HAP-1 (cell line): ENCODE measurements around the gene C10orf105.

Source experiments
- DNase-seq, 2 experiments: peaks; one replicate each; pipeline ENCODE4 v3.0.0-alpha.2; 2016 to 2020; ENCODE audit warnings: low spot score in 2 of 2
- H3K27me3 ChIP-seq: fragments of 250-450 bp; sonication (Bioruptor Pico); 2 replicates; pipeline ENCODE4 v1.5.1; 2020; ENCODE audit warnings: low read depth, mild to moderate bottlenecking, moderate library complexity
- H3K36me3 ChIP-seq: fragments of 250-450 bp; sonication (Bioruptor Pico); replicated peaks from 2 replicates; pipeline ENCODE4 v1.5.1; 2020; ENCODE audit warnings: mild to moderate bottlenecking
- H3K4me1 ChIP-seq: fragments of 250-450 bp; sonication (Bioruptor Pico); 2 replicates; pipeline ENCODE4 v1.5.1; 2020; ENCODE audit warnings: mild to moderate bottlenecking
- H3K4me3 ChIP-seq: fragments of 250-450 bp; sonication (Bioruptor Pico); 2 replicates; pipeline ENCODE4 v1.5.1; 2020; ENCODE audit warnings: mild to moderate bottlenecking, moderate library complexity
- H3K9me3 ChIP-seq: fragments of 250-450 bp; sonication (Bioruptor Pico); 2 replicates; pipeline ENCODE4 v1.5.1; 2020; ENCODE audit warnings: mild to moderate bottlenecking, moderate library complexity
- in situ Hi-C: fragments of 300-500 bp; cut with MboI; formaldehyde crosslinking; loops from 3 replicates; pipeline ENCODE4 v1.14.3; 2020; ENCODE audit warnings: low sequenced_read_pairs, inconsistent platforms, mixed read lengths

The C10orf105 gene

DNA sequence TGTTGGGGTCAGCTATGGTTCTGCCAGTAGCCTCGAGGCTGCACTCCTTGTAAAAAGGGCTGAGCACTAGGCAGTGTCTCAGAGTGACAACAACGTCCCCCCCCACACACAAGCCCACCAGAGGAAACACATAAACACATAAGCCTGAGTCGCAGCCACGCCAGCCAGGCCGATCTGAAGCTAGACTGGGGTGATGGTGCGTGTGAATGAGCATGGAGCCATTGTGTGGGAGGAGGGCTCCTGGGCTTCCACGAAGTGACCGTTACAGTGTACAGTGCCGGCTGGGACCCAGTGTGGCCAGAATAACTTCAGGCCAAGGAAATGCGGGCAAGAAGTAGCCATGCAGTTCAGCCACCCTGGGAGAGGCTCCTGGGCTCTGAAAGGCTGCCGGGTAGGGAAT, 3.7 kb upstream of the C10orf105 start:
- no peaks in the 10 kb centered on the region for H3K4me1 ChIP-seq
- H3K36me3 ChIP-seq, result no peaks in the 10 kb centered on the region
- H3K4me3 ChIP-seq, result no peak overlapping the region
- H3K9me3 ChIP-seq, result no peaks in the 10 kb centered on the region
- H3K27me3 ChIP-seq, result no peaks in the 10 kb centered on the region
- in situ Hi-C loops, result no loop called here
- DNase-seq, result no peak

- in situ Hi-C loops, result no loop called here
- no peak overlapping the region for H3K4me3 ChIP-seq
- DNase-seq, result no peak
- H3K4me1 ChIP-seq, result no peaks in the 10 kb centered on the region
- H3K27me3 ChIP-seq, result no peaks in the 10 kb centered on the region
- no peaks in the 10 kb centered on the region for H3K36me3 ChIP-seq
- H3K9me3 ChIP-seq, result no peaks in the 10 kb centered on the region
These were observed 3.3 kb upstream of the C10orf105 start for GRCh38 chr10:71722849-71723248.

DNA sequence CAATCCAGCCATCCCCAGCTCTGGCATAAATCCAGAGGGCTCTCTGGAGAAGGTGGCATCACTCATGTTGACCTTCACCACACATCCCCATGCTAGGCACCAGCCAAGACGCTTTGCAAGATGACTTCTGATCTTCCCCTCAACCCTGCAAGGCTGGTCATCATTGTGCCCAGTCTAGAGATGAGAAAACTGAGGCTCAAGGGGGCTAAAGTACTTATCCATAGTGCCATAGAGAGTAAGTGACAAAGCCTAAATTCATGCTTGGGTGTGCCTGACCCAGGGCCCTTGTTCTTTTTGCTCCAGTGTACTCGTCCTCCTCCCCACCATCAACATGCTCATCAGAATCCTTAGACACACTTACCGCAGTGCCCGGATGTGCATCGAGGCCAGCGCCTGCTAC, 1.7 kb upstream of the C10orf105 start:
- Histone ChIP-seq H3K27me3 (no peaks in the 10 kb centered on the region), H3K4me1 (no peaks in the 10 kb centered on the region), H3K36me3 (no peaks in the 10 kb centered on the region), H3K4me3 (no peak overlapping the region), H3K9me3 (no peaks in the 10 kb centered on the region)
- DNase-seq, result no peak
- in situ Hi-C loops, result no loop called here

DNA sequence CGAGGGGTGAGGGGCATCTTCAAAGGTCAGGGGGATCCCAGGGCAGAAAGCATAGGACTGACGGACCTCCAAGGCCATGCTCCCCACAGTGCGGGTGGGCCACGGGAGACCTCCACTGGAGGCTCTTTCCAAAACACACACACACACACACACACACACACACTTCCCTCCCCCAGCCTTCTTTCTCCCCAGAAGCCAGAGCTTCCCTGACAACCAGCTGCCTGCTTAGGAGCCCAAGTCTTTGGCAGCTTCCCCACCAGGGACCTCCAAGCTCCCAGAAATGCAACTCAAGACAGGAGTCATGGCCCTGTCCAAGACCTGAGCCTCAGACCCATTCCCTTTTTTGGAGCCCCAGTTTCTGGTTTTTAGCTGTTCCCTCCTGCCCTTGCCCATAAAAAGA, 710 bp upstream of the C10orf105 start:
- no peaks in the 10 kb centered on the region for H3K27me3 ChIP-seq
- in situ Hi-C loops, result no loop called here
- no peak for DNase-seq
- H3K36me3 ChIP-seq, result no peaks in the 10 kb centered on the region
- no peaks in the 10 kb centered on the region for H3K9me3 ChIP-seq
- no peak overlapping the region for H3K4me3 ChIP-seq
- no peaks in the 10 kb centered on the region for H3K4me1 ChIP-seq

GRCh38 chr10:71719042-71719441, 536 bp downstream of the C10orf105 start:
- in situ Hi-C loops, result no loop called here
- no peak for DNase-seq
- no peaks in the 10 kb centered on the region for H3K36me3 ChIP-seq
- H3K4me3 ChIP-seq, result no peak overlapping the region
- no peaks in the 10 kb centered on the region for H3K9me3 ChIP-seq
- no peaks in the 10 kb centered on the region for H3K4me1 ChIP-seq
- no peaks in the 10 kb centered on the region for H3K27me3 ChIP-seq

DNA sequence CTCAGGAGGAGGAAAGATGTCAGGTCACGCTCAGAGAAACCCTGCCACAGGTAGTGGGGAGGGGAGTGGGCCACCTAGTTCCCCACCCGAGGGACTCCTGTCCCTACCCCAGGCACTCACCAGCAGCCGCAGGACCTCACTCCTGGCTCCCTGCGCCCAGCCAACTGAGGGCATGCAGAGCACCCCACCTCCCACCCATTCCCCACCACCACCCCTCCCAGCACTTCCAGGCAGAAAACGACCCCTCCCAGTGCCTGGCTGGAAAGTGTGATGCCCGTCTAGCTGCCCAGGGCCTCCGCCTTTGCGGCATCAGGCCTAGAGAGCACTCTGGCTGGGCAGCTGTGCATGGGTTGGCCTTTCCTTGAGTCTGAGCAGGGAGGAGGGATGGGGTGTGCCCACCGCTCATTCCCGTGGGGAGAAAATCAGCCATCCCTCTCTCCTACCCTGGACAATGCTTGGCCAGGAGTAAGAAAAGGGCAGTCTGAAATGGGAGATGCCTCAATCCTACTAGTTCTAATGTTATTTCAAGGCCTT, 1.3 kb downstream of the C10orf105 start:
- in situ Hi-C loops, result no loop called here
- Histone ChIP-seq H3K27me3 (no peaks in the 10 kb centered on the region), H3K36me3 (no peaks in the 10 kb centered on the region), H3K4me3 (no peak overlapping the region), H3K9me3 (no peaks in the 10 kb centered on the region), H3K4me1 (no peaks in the 10 kb centered on the region)
- DNase-seq, result no peak

GRCh38 chr10:71717551-71717951, 2.0 kb downstream of the C10orf105 start:
- in situ Hi-C loops, result no loop called here
- H3K4me1 ChIP-seq, result no peaks in the 10 kb centered on the region
- no peak for DNase-seq
- no peak overlapping the region for H3K4me3 ChIP-seq
- H3K27me3 ChIP-seq, result no peaks in the 10 kb centered on the region
- no peaks in the 10 kb centered on the region for H3K9me3 ChIP-seq
- no peaks in the 10 kb centered on the region for H3K36me3 ChIP-seq

GRCh38 chr10:71717056-71717455, 2.5 kb downstream of the C10orf105 start:
- Histone ChIP-seq H3K27me3 (no peaks in the 10 kb centered on the region), H3K36me3 (no peaks in the 10 kb centered on the region), H3K4me3 (no peak overlapping the region), H3K4me1 (no peaks in the 10 kb centered on the region), H3K9me3 (no peaks in the 10 kb centered on the region)
- no peak for DNase-seq
- in situ Hi-C loops, result no loop called here

GRCh38 chr10:71716426-71716825, 3.2 kb downstream of the C10orf105 start:
- Histone ChIP-seq H3K4me3 (no peak overlapping the region), H3K27me3 (no peaks in the 10 kb centered on the region), H3K36me3 (no peaks in the 10 kb centered on the region), H3K4me1 (no peaks in the 10 kb centered on the region), H3K9me3 (no peaks in the 10 kb centered on the region)
- DNase-seq, result no peak
- in situ Hi-C loops, result no loop called here

- no peaks in the 10 kb centered on the region for H3K4me1 ChIP-seq
- H3K36me3 ChIP-seq, result no peaks in the 10 kb centered on the region
- DNase-seq, result no peak
- H3K9me3 ChIP-seq, result no peaks in the 10 kb centered on the region
- no peaks in the 10 kb centered on the region for H3K27me3 ChIP-seq
- in situ Hi-C loops, result no loop called here
- no peak overlapping the region for H3K4me3 ChIP-seq
These were observed 3.7 kb downstream of the C10orf105 start for GRCh38 chr10:71715860-71716259.

- H3K4me1 ChIP-seq, result no peaks in the 10 kb centered on the region
- H3K9me3 ChIP-seq, result no peaks in the 10 kb centered on the region
- in situ Hi-C loops, result no loop called here
- H3K36me3 ChIP-seq, result no peaks in the 10 kb centered on the region
- DNase-seq, result no peak
- H3K4me3 ChIP-seq, result no peak overlapping the region
- no peaks in the 10 kb centered on the region for H3K27me3 ChIP-seq
These were observed 4.6 kb downstream of the C10orf105 start for GRCh38 chr10:71715026-71715425.

- no peaks in the 10 kb centered on the region for H3K36me3 ChIP-seq
- no peak for DNase-seq
- no peaks in the 10 kb centered on the region for H3K27me3 ChIP-seq
- no peaks in the 10 kb centered on the region for H3K9me3 ChIP-seq
- H3K4me3 ChIP-seq, result no peak overlapping the region
- H3K4me1 ChIP-seq, result no peaks in the 10 kb centered on the region
- in situ Hi-C loops, result no loop called here
These were observed 5.0 kb downstream of the C10orf105 start for GRCh38 chr10:71714592-71714991.

DNA sequence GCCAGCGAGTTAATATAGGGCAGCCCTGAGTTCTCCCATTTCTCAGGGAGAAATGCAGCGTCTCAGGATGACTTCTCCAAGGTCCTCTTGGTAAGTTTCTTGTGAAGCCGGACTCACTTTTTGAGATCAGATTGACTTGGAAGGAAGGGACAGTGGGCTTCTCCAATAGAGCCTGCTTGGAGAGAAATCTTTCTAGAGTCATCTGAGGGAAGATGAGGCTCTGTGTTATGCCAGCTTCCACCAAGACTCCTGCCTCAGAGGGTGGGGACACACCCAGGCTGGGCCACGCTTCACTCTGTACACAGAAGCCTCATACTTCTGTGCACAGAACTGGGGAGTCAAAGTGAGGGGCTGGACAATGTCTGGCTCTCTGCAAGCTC, 5.6 kb downstream of the C10orf105 start:
- in situ Hi-C loops, result no loop called here
- Histone ChIP-seq H3K4me1 (no peaks in the 10 kb centered on the region), H3K9me3 (no peaks in the 10 kb centered on the region), H3K36me3 (no peaks in the 10 kb centered on the region), H3K27me3 (no peaks in the 10 kb centered on the region), H3K4me3 (no peak overlapping the region)
- no peak for DNase-seq

DNA sequence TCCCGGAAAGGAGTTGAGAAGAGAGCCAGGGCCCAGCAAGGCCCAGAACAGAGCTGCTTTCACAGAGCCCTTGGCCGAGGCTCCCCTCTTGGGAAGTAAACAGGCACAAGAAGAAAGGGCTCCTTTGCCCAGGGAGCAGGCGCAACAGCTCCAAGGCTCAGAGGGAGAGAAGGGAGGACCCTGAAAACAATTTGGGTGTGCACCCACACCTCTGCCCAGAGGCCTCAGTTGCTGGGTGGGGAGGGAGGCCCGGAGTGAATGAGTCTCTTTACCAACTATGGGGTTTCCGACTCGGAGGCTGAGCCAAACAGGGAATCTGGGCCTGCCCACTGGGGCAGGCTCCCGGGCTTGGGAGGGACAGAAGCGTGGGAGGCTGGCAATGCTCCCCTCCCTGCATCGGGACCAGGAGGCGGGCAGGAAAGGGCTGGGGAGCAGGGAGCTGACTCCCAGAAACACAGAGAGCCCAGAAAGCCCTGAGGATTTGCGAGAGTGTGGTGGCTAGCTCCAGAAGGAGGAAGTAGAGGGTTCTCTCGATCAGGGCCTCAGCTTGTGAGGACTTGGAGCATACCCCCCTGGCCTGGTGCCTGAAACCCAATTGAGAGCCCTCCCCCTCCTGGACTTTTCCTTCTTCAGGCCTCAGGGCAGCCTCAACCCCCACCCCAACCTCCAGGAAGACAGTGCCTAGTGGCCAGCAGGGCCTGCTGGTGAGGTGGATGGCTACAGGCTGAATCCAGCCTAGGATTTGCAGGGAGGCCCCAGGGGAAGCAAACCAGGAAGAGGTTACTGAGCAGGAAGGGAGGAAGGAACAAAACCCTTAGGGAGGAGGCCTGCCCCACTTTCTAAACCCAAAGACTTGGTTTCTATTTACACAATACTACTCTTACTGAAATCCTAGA, 6.2 kb downstream of the C10orf105 start:
- H3K4me1 ChIP-seq, result no peaks in the 10 kb centered on the region
- no peaks in the 10 kb centered on the region for H3K9me3 ChIP-seq
- H3K4me3 ChIP-seq, result no peak overlapping the region
- no peaks in the 10 kb centered on the region for H3K36me3 ChIP-seq
- in situ Hi-C loops, result no loop called here
- DNase-seq, result no peak
- H3K27me3 ChIP-seq, result no peaks in the 10 kb centered on the region
